Measurements from ENCODE around the gene DPYD. TPM values are rescaled to one million over a fixed set of nuclear protein-coding genes. Genes with fewer than 3 reads are reported as not detected.

Gene DPYD
- total RNA-seq, 1 experiment from 2014 or later, result 0.46 TPM

DNA sequence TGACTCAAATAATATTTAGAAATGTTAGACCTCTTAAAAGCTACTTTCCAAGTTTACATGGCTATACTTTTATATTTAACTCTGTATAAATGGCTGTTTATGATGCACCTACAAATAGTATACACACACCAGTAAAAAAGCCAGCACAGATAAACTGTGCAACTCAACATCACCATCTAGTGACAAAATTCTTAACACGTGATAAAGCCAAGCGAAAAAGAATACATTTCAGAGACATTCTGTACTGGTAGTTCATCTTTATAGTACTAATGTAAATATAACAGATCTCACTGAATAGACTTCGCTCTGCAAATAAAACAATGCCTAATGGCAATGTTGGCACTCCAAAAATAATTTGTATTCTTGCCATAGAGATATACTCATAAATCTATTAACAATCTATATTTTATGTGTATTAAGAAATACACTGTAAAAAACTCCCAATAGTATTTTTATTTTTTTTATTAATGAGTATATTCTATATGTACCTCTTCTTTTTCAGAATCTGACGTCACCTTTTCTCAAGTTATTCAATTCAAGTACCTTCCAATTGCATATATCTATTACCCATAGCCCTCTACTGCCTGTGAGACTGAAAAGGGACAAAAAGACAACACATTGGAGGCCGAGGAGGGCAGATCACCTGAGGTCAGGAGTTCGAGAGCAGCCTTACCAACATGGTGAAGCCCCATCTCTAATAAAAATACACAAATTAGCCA is 100.2 kb downstream of the DPYD start (continued):
- TF ChIP-seq ZNF219 (CRISPR knock-in tag; IDR thresholded peaks at IDR 0.05; ENCODE audit: borderline replicate concordance), result no peak
- TF ChIP-seq, protein P1, sequence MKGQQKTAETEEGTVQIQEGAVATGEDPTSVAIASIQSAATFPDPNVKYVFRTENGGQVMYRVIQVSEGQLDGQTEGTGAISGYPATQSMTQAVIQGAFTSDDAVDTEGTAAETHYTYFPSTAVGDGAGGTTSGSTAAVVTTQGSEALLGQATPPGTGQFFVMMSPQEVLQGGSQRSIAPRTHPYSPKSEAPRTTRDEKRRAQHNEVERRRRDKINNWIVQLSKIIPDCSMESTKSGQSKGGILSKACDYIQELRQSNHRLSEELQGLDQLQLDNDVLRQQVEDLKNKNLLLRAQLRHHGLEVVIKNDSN (CRISPR knock-in tag; IDR thresholded peaks at IDR 0.05), result no peak
- TF ChIP-seq FOXP1 (CRISPR knock-in tag; IDR thresholded peaks at IDR 0.05; ENCODE audit: borderline replicate concordance), result no peak
- TF ChIP-seq NFATC4 (CRISPR knock-in tag; IDR thresholded peaks at IDR 0.05), result no peak
- TF ChIP-seq CREB1 (CRISPR knock-in tag; IDR thresholded peaks at IDR 0.05), result no peak
- TF ChIP-seq, protein P2, sequence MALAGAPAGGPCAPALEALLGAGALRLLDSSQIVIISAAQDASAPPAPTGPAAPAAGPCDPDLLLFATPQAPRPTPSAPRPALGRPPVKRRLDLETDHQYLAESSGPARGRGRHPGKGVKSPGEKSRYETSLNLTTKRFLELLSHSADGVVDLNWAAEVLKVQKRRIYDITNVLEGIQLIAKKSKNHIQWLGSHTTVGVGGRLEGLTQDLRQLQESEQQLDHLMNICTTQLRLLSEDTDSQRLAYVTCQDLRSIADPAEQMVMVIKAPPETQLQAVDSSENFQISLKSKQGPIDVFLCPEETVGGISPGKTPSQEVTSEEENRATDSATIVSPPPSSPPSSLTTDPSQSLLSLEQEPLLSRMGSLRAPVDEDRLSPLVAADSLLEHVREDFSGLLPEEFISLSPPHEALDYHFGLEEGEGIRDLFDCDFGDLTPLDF (CRISPR knock-in tag; IDR thresholded peaks at IDR 0.05), result no peak
- no peak for TF ChIP-seq ATF1 (CRISPR knock-in tag; IDR thresholded peaks at IDR 0.05)
- TF ChIP-seq, protein P3, sequence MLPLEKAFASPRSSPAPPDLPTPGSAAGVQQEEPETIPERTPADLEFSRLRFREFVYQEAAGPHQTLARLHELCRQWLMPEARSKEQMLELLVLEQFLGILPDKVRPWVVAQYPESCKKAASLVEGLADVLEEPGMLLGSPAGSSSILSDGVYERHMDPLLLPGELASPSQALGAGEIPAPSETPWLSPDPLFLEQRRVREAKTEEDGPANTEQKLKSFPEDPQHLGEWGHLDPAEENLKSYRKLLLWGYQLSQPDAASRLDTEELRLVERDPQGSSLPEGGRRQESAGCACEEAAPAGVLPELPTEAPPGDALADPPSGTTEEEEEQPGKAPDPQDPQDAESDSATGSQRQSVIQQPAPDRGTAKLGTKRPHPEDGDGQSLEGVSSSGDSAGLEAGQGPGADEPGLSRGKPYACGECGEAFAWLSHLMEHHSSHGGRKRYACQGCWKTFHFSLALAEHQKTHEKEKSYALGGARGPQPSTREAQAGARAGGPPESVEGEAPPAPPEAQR (CRISPR knock-in tag; IDR thresholded peaks at IDR 0.05), result no peak
- TF ChIP-seq, protein P4, sequence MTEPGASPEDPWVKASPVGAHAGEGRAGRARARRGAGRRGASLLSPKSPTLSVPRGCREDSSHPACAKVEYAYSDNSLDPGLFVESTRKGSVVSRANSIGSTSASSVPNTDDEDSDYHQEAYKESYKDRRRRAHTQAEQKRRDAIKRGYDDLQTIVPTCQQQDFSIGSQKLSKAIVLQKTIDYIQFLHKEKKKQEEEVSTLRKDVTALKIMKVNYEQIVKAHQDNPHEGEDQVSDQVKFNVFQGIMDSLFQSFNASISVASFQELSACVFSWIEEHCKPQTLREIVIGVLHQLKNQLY (CRISPR knock-in tag; IDR thresholded peaks at IDR 0.05), result no peak
- TF ChIP-seq, protein P5, sequence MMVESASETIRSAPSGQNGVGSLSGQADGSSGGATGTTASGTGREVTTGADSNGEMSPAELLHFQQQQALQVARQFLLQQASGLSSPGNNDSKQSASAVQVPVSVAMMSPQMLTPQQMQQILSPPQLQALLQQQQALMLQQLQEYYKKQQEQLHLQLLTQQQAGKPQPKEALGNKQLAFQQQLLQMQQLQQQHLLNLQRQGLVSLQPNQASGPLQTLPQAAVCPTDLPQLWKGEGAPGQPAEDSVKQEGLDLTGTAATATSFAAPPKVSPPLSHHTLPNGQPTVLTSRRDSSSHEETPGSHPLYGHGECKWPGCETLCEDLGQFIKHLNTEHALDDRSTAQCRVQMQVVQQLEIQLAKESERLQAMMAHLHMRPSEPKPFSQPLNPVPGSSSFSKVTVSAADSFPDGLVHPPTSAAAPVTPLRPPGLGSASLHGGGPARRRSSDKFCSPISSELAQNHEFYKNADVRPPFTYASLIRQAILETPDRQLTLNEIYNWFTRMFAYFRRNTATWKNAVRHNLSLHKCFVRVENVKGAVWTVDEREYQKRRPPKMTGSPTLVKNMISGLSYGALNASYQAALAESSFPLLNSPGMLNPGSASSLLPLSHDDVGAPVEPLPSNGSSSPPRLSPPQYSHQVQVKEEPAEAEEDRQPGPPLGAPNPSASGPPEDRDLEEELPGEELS (CRISPR knock-in tag; IDR thresholded peaks at IDR 0.05), result no peak
- no peak for TF ChIP-seq JUN (CRISPR knock-in tag; IDR thresholded peaks at IDR 0.05)

DNA sequence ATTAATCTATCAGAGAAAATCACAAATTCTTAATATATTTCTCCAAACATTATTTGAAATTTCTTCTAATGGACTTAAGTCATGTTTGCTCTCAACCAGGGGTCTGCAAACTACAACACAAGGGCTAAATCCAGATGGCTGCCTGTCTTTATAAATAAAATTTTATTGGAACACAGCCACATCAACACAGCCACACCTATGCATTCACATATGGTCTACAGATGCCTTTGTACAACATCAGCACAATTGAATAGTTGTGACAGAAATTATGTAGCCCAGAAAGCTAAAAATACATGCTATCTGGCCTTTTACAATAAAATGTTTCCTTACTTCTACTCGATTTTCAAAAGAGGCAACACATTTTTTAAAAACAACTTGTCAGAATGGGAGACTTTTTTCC is 103.9 kb downstream of the DPYD start:
- no peaks in the 10 kb centered on the region for H3K9me3 Mint-ChIP-seq
- H3K27ac Mint-ChIP-seq, result no peak overlapping the region
- ChIA-PET CTCF (no interaction called here), POLR2A (no interaction called here)
- H3K4me3 Mint-ChIP-seq, result no peak overlapping the region
- no peak for DNase-seq (ENCODE audit: low spot score)
- H3K4me1 Mint-ChIP-seq, result peaks cover 11% of the 10 kb centered on the region
- ATAC-seq, result no peak
- TF ChIP-seq, protein P6, sequence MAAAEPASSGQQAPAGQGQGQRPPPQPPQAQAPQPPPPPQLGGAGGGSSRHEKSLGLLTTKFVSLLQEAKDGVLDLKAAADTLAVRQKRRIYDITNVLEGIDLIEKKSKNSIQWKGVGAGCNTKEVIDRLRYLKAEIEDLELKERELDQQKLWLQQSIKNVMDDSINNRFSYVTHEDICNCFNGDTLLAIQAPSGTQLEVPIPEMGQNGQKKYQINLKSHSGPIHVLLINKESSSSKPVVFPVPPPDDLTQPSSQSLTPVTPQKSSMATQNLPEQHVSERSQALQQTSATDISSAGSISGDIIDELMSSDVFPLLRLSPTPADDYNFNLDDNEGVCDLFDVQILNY (CRISPR knock-in tag; IDR thresholded peaks at IDR 0.05), result no peak
- TF ChIP-seq SMAD3 (CRISPR knock-in tag; IDR thresholded peaks at IDR 0.05; ENCODE audit: borderline replicate concordance) (no peak), ZNF138 (CRISPR knock-in tag; conservative IDR thresholded peaks at IDR 0.05) (no peak), KAT7 (CRISPR knock-in tag; IDR thresholded peaks at IDR 0.05; ENCODE audit: borderline replicate concordance) (no peak), ATF1 (CRISPR knock-in tag; IDR thresholded peaks at IDR 0.05) (no peak)
- TF ChIP-seq, protein P7, sequence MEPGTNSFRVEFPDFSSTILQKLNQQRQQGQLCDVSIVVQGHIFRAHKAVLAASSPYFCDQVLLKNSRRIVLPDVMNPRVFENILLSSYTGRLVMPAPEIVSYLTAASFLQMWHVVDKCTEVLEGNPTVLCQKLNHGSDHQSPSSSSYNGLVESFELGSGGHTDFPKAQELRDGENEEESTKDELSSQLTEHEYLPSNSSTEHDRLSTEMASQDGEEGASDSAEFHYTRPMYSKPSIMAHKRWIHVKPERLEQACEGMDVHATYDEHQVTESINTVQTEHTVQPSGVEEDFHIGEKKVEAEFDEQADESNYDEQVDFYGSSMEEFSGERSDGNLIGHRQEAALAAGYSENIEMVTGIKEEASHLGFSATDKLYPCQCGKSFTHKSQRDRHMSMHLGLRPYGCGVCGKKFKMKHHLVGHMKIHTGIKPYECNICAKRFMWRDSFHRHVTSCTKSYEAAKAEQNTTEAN (CRISPR knock-in tag; IDR thresholded peaks at IDR 0.05), result no peak
- peaks cover 2% of the 10 kb centered on the region for H3K27me3 Mint-ChIP-seq (ENCODE audit: low read depth)
- H3K36me3 Mint-ChIP-seq, result no peaks in the 10 kb centered on the region

All from WTC11 (cell line).